CD4-positive, alpha-beta T cell treated with Interleukin-12 subunit alpha and Interleukin-12 subunit beta, for 1 hour (primary cell): ENCODE data around the gene DEFB129.
A peak's percentile ranks its signal among the peaks of the same experiment; 100 is the strongest.
"Not testable (repeated sequence)": the region's sequence is repeated elsewhere in the genome, so short reads cannot be mapped to it uniquely, and the experiment has no call there.

Experiments
- DNase-seq: peaks from one replicate; pipeline ENCODE4 v3.0.0-alpha.2; 2020

The DEFB129 gene

GRCh38 chr20:253447-253846, 26.4 kb downstream of the DEFB129 start:
- not testable (repeated sequence) for DNase-seq

GRCh38 chr20:257419-257818, 30.4 kb downstream of the DEFB129 start, which contains the start of gene DEFB132:
Gene DEFB132, plus strand, starts transcription at chr20:257724. Its CDS starts 55 bp downstream, at chr20:257779.
- no peak for DNase-seq

GRCh38 chr20:258269-258858, 31.3 kb downstream of the DEFB129 start:
- DNase-seq: no peak

- DNase-seq: peak; percentile 13
Observed at GRCh38 chr20:258963-259362, 31.9 kb downstream of the DEFB129 start.

GRCh38 chr20:259981-260380, 32.9 kb downstream of the DEFB129 start:
- DNase-seq: no peak

GRCh38 chr20:263701-264100, 36.6 kb downstream of the DEFB129 start:
- DNase-seq: no peak

- DNase-seq: peak; percentile 87
Observed at GRCh38 chr20:266596-267562, 39.8 kb downstream of the DEFB129 start.

- DNase-seq: no peak
Observed at GRCh38 chr20:270517-270916, 43.5 kb downstream of the DEFB129 start.

- DNase-seq: no peak
Observed at GRCh38 chr20:271069-271468, 44.0 kb downstream of the DEFB129 start.

- DNase-seq: no peak
Observed at GRCh38 chr20:271528-271927, 44.5 kb downstream of the DEFB129 start.

GRCh38 chr20:272718-273117, 45.7 kb downstream of the DEFB129 start:
- no peak for DNase-seq

- no peak for DNase-seq
Observed at GRCh38 chr20:273884-274283, 46.8 kb downstream of the DEFB129 start.

- no peak for DNase-seq
Observed at GRCh38 chr20:275791-276190, 48.7 kb downstream of the DEFB129 start.

- no peak for DNase-seq
Observed at GRCh38 chr20:276620-277495, 49.8 kb downstream of the DEFB129 start.

- DNase-seq: no peak
Observed at GRCh38 chr20:277496-277781, 50.4 kb downstream of the DEFB129 start.

GRCh38 chr20:278181-278580, 51.1 kb downstream of the DEFB129 start:
- no peak for DNase-seq

- DNase-seq: peak; percentile 66
Observed at GRCh38 chr20:278607-279571, 51.8 kb downstream of the DEFB129 start.
